K562 (cell line): ENCODE measurements around the gene IL24. TPM values are rescaled to one million over a fixed set of nuclear protein-coding genes. Genes with fewer than 3 reads are reported as not detected.
A peak's percentile ranks its signal among the peaks of the same experiment; 100 is the strongest.

ENCODE experiments used
- ARID1B ChIP-seq: fragments of 450-650 bp; IDR thresholded peaks from 2 replicates; pipeline ENCODE4 v1.6.1; 2016; ENCODE audit warnings: antibody characterized with exemption, mild to moderate bottlenecking, inconsistent platforms
- BRD4 ChIP-seq: fragments of 200-600 bp; sonication (generic); IDR thresholded peaks from 2 replicates; pipeline ENCODE4 v1.6.1; 2017; ENCODE audit warnings: inconsistent platforms
- CBX3 ChIP-seq, 2 experiments: IDR thresholded peaks; 1 replicate in 1 of 2; 2 replicates in 1 of 2; pipeline ENCODE4 v1.6.1; 2012; ENCODE audit warnings: inconsistent platforms in 2 of 2, low read length in 2 of 2, borderline replicate concordance in 1 of 2, control low read depth in 1 of 2
- ESRRA ChIP-seq: fragments of 450-650 bp; IDR thresholded peaks from 2 replicates; pipeline ENCODE4 v1.6.1; 2014; ENCODE audit warnings: low read depth, mild to moderate bottlenecking, moderate library complexity, borderline replicate concordance
- FOXK2 ChIP-seq, 2 experiments: fragments of 450-650 bp; IDR thresholded peaks in 1 of 2; conservative IDR thresholded peaks in 1 of 2; 2 replicates each; pipeline ENCODE4 v1.6.1; 2016; ENCODE audit warnings: low read depth in 2 of 2, mild to moderate bottlenecking in 1 of 2
- IFI16 ChIP-seq: fragments of 250-450 bp; sonication (Bioruptor Pico); IDR thresholded peaks from 2 replicates; pipeline ENCODE4 v2.1.2; 2022; ENCODE audit warnings: mild to moderate bottlenecking, inconsistent platforms
- MAFF ChIP-seq: IDR thresholded peaks from 2 replicates; pipeline ENCODE4 v1.6.1; 2012; ENCODE audit warnings: low read length, improper control_type of control experiment
- NFIX ChIP-seq: fragments of 250-450 bp; sonication (Bioruptor Pico); IDR thresholded peaks from 2 replicates; pipeline ENCODE4 v1.4.0; 2020; ENCODE audit warnings: low read depth, mild to moderate bottlenecking, moderate library complexity
- NRF1 ChIP-seq, 2 experiments: fragments of 450-650 bp; IDR thresholded peaks in 1 of 2; conservative IDR thresholded peaks in 1 of 2; 2 replicates each; pipeline ENCODE4 v1.6.1; 2014; ENCODE audit warnings: mild to moderate bottlenecking in 2 of 2
- POLR2A ChIP-seq: fragments of 450-650 bp; conservative IDR thresholded peaks from 2 replicates; pipeline ENCODE4 v1.6.1; 2016
- POLR3A ChIP-seq: IDR thresholded peaks from 2 replicates; pipeline ENCODE4 v1.6.1; 2011; ENCODE audit warnings: borderline replicate concordance, mild to moderate bottlenecking, moderate library complexity; ENCODE audit not compliant: insufficient read length, insufficient read depth; ENCODE audit errors: extremely low read depth
- PRMT5 ChIP-seq: sonication (generic); formaldehyde crosslinking; IDR thresholded peaks from 2 replicates; pipeline ENCODE4 v1.5.0; 2020; ENCODE audit warnings: missing genetic modification reagents
- RCOR1 ChIP-seq, 2 experiments: IDR thresholded peaks; 2 replicates each; pipeline ENCODE4 v1.6.1; 2012; ENCODE audit warnings: low read depth in 2 of 2, low read length in 2 of 2, borderline replicate concordance in 1 of 2, improper control_type of control experiment in 1 of 2
- SIRT6 ChIP-seq: IDR thresholded peaks from one replicate; pipeline ENCODE4 v1.6.1; 2012; ENCODE audit warnings: low read depth, mild to moderate bottlenecking, control low read depth, inconsistent platforms, low read length, moderate library complexity
- SRSF3 ChIP-seq: fragments of 200-400 bp; formaldehyde crosslinking; IDR thresholded peaks from 2 replicates; pipeline ENCODE4 v1.6.1; 2016; ENCODE audit warnings: mild to moderate bottlenecking, low read length, moderate library complexity; ENCODE audit not compliant: insufficient read depth
- STAT5B ChIP-seq: fragments of 250-450 bp; sonication (Bioruptor Pico); IDR thresholded peaks from 2 replicates; pipeline ENCODE4 v1.8.0; 2021; ENCODE audit warnings: mild to moderate bottlenecking, inconsistent platforms
- TCF7 ChIP-seq: sonication (generic); IDR thresholded peaks from 2 replicates; pipeline ENCODE4 v1.6.1; 2016; ENCODE audit warnings: antibody characterized with exemption, borderline replicate concordance
- TRIM24 ChIP-seq, 2 experiments: fragments of 450-650 bp; IDR thresholded peaks; 2 replicates each; pipeline ENCODE4 v1.6.1; 2016
- ZC3H4 ChIP-seq: sonication (generic); formaldehyde crosslinking; IDR thresholded peaks from 2 replicates; pipeline ENCODE4 v1.9.0; 2021; ENCODE audit warnings: missing genetic modification reagents, borderline replicate concordance
- polyA plus RNA-seq, 8 experiments: library from polyadenylated mRNA; depleted of rRNA in 4 of 8; stranded (reverse) in 5 of 8; unstranded in 3 of 8; fragments of >200 nt; fragmentation: Nextera tagmentation in 2 of 8; fragmentation: Illumina TruSeq in 1 of 8; extraction: Ambion mirVana in 2 of 8; extraction: Trizol in 1 of 8; gene quantifications; 2 replicates each; pipeline versions ENCODE4 v1.2.1 to v1.2.3, GENCODE V29; 2011 to 2014; ENCODE audit warnings: inconsistent platforms in 1 of 8, missing spikeins in 1 of 8
- total RNA-seq, 7 experiments: library from RNA; depleted of rRNA in 6 of 7; stranded (reverse); fragments of >200 nt in 6 of 7; fragmentation: Illumina TruSeq in 2 of 7; extraction: Trizol in 2 of 7; gene quantifications; 2 replicates each; pipeline versions ENCODE4 v1.2.1 to v1.2.3, GENCODE V29; 2011 to 2021; ENCODE audit warnings: low replicate concordance in 1 of 7
- TF ChIP-seq, protein P1 (sequence below): sonication (generic); formaldehyde crosslinking; IDR thresholded peaks from 2 replicates; pipeline ENCODE4 v1.8.1; 2022; ENCODE audit warnings: missing genetic modification reagents
- TF ChIP-seq, protein P2 (sequence below), 2 experiments: fragments of 450-650 bp in 1 of 2; sonication (generic) in 1 of 2; formaldehyde crosslinking; conservative IDR thresholded peaks; 2 replicates each; pipeline versions ENCODE4 v1.4.0 to v1.8.1; 2020 to 2022; ENCODE audit warnings: mild to moderate bottlenecking in 1 of 2, missing genetic modification reagents in 1 of 2
- TF ChIP-seq, protein P3 (sequence below): fragments of 150-350 bp; conservative IDR thresholded peaks from 2 replicates; pipeline ENCODE4 v1.6.1; 2014; ENCODE audit warnings: low read length
- TF ChIP-seq, protein P4 (sequence below), 2 experiments: fragments of 200-800 bp in 1 of 2; sonication (Bioruptor generic) in 1 of 2; sonication (generic) in 1 of 2; formaldehyde crosslinking in 1 of 2; IDR thresholded peaks in 1 of 2; conservative IDR thresholded peaks in 1 of 2; 2 replicates each; pipeline versions ENCODE4 v1.5.0 to v1.6.1; 2016 to 2020; ENCODE audit warnings: missing compliant biosample characterization in 1 of 2, missing genetic modification characterization in 1 of 2, missing genetic modification reagents in 1 of 2

The IL24 gene
- total and polyA plus RNA-seq, 9 of the 15 experiments (the other 6 are each of a cell fraction or from before 2014, with no cell fraction given) = 0.04 to 0.19 TPM; not detected in 7

GRCh38 chr1:206925106-206925736, 28.0 kb downstream of the IL24 start (continued):
- TF ChIP-seq, protein P1, sequence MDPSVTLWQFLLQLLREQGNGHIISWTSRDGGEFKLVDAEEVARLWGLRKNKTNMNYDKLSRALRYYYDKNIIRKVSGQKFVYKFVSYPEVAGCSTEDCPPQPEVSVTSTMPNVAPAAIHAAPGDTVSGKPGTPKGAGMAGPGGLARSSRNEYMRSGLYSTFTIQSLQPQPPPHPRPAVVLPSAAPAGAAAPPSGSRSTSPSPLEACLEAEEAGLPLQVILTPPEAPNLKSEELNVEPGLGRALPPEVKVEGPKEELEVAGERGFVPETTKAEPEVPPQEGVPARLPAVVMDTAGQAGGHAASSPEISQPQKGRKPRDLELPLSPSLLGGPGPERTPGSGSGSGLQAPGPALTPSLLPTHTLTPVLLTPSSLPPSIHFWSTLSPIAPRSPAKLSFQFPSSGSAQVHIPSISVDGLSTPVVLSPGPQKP (CRISPR knock-in tag) = no peak
- TF ChIP-seq MAFF (no peak), BRD4 (no peak), CBX3 (IDR thresholded peaks at IDR 0.05; ENCODE audit: borderline replicate concordance in 1 of 2, low read length in 2 of 2) (peak in 1 of 2 experiments; percentile 30; a peak in 1 of 3 replicates), ZC3H4 (CRISPR knock-in tag) (no peak), IFI16 (CRISPR knock-in tag) (no peak), ARID1B (0 out of 2 replicates have a peak, but pooled peaks have one; percentile 6), ESRRA (peak; percentile 28; the same call in 1 of the 2 replicates), SRSF3 (no peak), TCF7 (no peak), TRIM24 (IDR thresholded peaks at IDR 0.05) (no peak), POLR3A (no peak), SIRT6 (no peak), STAT5B (CRISPR knock-in tag) (no peak), NRF1 (conservative IDR thresholded peaks at IDR 0.05 in 1 of 2, IDR thresholded peaks at IDR 0.05 in 1 of 2) (0 out of 4 replicates have a peak, but pooled peaks of 1 of the 2 experiments have one; percentile 25), RCOR1 (IDR thresholded peaks at IDR 0.05; ENCODE audit: borderline replicate concordance in 1 of 2, low read depth in 2 of 2, low read length in 2 of 2) (peak in 1 of 2 experiments; percentile 57; a peak in 1 of 4 replicates), NFIX (no peak), PRMT5 (CRISPR knock-in tag) (no peak), POLR2A (no peak), FOXK2 (conservative IDR thresholded peaks at IDR 0.05 in 1 of 2, IDR thresholded peaks at IDR 0.05 in 1 of 2; ENCODE audit: low read depth in 2 of 2) (peak; percentile 80 to 85)
- TF ChIP-seq, protein P2, sequence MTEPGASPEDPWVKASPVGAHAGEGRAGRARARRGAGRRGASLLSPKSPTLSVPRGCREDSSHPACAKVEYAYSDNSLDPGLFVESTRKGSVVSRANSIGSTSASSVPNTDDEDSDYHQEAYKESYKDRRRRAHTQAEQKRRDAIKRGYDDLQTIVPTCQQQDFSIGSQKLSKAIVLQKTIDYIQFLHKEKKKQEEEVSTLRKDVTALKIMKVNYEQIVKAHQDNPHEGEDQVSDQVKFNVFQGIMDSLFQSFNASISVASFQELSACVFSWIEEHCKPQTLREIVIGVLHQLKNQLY (CRISPR knock-in tag; conservative IDR thresholded peaks at IDR 0.05) = no peak
- TF ChIP-seq, protein P3, sequence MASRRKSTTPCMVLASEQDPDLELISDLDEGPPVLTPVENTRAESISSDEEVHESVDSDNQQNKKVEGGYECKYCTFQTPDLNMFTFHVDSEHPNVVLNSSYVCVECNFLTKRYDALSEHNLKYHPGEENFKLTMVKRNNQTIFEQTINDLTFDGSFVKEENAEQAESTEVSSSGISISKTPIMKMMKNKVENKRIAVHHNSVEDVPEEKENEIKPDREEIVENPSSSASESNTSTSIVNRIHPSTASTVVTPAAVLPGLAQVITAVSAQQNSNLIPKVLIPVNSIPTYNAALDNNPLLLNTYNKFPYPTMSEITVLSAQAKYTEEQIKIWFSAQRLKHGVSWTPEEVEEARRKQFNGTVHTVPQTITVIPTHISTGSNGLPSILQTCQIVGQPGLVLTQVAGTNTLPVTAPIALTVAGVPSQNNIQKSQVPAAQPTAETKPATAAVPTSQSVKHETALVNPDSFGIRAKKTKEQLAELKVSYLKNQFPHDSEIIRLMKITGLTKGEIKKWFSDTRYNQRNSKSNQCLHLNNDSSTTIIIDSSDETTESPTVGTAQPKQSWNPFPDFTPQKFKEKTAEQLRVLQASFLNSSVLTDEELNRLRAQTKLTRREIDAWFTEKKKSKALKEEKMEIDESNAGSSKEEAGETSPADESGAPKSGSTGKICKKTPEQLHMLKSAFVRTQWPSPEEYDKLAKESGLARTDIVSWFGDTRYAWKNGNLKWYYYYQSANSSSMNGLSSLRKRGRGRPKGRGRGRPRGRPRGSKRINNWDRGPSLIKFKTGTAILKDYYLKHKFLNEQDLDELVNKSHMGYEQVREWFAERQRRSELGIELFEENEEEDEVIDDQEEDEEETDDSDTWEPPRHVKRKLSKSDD = no peak
- TF ChIP-seq, protein P4, sequence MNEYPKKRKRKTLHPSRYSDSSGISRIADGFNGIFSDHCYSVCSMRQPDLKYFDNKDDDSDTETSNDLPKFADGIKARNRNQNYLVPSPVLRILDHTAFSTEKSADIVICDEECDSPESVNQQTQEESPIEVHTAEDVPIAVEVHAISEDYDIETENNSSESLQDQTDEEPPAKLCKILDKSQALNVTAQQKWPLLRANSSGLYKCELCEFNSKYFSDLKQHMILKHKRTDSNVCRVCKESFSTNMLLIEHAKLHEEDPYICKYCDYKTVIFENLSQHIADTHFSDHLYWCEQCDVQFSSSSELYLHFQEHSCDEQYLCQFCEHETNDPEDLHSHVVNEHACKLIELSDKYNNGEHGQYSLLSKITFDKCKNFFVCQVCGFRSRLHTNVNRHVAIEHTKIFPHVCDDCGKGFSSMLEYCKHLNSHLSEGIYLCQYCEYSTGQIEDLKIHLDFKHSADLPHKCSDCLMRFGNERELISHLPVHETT (CRISPR knock-in tag; conservative IDR thresholded peaks at IDR 0.05 in 1 of 2, IDR thresholded peaks at IDR 0.05 in 1 of 2) = no peak
